H54 (cell line): ENCODE results near the gene CCDC38.
A peak's percentile ranks its signal among the peaks of the same experiment; 100 is the strongest.

ENCODE experiments used
- DNase-seq: peaks from one replicate; pipeline ENCODE4 v3.0.0; 2011; ENCODE audit warnings: low spot score, mixed read lengths; ENCODE audit not compliant: insufficient read length
- FAIRE-seq: peaks from 3 replicates; lab custom pipeline; 2011; peaks lifted over from hg19 to GRCh38; lab: Jason Lieb, UNC
- POLR2A ChIP-seq: IDR thresholded peaks from 2 replicates; pipeline ENCODE4 v1.6.1; 2011; ENCODE audit warnings: low read depth, mild to moderate bottlenecking, low read length

Gene CCDC38

DNA sequence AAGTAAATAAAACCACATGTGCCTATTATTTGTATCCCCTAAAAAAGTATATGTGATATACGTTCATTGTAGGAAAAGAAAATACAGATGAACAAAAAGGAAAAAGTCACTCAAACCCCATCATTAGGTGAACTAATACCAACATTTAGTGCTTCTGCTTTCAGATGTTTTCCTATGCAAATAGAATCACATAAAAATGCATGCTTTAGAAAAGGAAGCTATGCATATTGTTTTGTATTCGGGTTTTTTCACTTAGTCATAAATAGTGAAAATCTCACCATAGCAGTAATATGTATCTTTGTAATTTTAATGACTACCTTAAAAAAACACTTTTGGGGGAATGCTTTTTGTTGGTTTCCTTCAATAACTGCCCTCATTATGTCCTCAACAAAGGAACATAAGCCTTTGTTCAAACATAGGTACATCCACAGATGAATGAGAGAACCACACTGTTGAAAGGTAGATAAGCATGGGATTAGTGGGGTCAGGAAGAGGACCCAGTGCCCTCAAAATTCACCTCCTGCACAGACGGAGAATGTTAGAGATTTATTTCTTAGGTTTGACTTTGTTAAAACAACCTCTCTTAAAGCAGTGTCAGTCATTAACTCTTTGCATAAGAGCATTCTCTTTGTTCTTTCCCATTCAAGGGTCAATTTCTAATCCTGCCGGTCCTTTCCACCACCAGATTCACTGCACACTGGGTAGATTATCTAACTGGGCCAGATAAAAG lies 7.2 kb upstream of the CCDC38 start:
- no peak for FAIRE-seq
- DNase-seq = no peak
- no peak for TF ChIP-seq POLR2A

DNA sequence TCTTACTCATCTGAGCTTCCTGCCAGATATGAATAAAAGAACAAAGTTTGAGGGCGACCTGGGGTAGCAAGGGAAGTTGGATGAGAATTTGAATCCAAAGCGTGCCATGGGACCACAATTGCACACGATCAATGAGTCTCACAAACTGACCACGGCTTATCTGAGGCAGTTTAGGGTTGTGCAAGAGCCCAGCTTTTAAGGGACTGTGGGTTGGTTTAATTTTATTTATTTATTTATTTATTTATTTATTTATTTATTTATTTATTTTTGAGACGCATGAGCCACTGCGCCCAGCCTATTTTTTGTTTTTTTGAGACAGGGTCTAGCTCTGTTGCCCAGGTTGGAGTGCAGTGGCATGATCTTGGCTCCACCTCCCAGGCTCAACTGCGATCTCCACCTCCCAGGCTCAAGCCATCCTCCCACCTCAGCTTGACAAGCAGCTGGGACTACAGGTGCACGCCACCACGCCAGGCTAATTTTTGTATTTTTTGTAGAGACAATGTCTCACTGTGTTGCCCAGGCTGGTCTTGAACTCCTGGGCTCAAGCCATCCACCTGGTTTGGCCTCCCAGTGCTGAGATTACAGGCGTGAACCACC lies 1.8 kb upstream of the CCDC38 start:
- FAIRE-seq = no peak
- DNase-seq = no peak
- no peak for TF ChIP-seq POLR2A

DNA sequence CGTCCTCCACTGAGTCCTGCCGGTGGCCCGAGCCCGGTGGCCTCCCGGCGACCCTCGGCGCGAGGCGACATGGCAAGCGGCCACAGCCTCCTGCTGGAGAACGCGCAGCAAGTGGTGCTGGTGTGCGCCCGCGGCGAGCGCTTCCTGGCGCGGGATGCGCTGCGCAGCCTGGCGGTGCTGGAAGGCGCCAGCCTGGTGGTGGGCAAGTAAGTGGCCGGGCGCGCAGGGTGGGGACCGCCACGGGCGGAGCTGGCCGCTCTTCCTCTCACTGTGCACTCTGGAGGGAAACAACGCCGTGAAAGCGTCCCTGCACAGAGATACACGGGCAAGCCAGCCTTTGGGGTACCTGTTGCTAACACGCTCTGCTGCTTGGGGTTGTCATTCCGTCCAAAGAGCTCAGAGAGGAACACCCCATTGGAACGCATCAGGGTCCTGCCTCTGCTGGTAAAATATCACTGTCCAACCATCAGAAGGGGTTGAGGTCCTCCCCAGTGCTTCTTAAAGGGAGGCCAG lies 972 bp upstream of the CCDC38 start, which contains the start of gene AMDHD1:
TSS of gene AMDHD1 (plus strand) at position 2 of the 513 bp plus-strand sequence. CDS start at position 70, 68 bp downstream.
- peak; percentile 17; the same call in 1 of the 2 replicates for TF ChIP-seq POLR2A
- DNase-seq = peak; percentile 79
- FAIRE-seq = no peak

DNA sequence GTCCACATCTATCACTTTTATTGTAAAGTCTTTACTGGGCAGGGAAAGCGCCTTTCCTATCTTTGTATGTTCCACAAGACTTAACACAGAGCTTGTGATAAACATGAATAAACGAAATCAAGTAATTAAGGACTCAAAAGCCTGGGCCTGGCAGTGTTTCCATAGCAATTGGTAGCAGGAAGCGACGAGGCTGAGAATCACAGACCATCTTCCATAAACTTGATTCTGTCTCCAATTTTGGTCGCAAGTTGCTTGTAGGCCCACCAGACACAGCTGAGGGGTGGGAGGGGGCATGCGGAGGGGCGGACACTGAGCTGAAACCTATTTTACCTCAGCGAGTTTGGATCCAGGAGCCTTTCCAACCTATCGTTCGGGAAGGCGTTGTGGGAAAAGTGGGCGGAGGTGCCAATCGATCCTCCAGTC lies 302 bp downstream of the CCDC38 start:
- no peak for DNase-seq
- FAIRE-seq = no peak
- no peak for TF ChIP-seq POLR2A

DNA sequence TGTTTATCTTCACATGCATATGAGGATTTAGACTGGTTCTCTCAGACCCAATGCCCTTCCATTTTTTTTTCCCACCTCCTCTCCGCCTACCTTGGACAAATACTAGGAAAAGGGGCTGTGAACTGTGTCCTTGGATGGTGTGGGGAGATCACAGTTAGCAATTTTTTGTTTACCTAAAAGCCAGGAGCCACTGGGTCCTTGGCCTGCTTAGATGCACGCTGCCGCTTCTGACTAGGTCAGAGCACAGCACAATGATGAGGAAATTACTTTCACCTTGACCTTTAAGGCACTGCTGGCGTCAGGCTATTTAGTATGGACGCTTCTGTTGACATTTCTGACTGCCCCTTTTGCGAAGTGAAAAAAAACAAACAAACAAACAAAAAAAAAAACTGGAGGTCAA lies 1.9 kb downstream of the CCDC38 start:
- no peak for DNase-seq
- no peak for FAIRE-seq
- TF ChIP-seq POLR2A = no peak

DNA sequence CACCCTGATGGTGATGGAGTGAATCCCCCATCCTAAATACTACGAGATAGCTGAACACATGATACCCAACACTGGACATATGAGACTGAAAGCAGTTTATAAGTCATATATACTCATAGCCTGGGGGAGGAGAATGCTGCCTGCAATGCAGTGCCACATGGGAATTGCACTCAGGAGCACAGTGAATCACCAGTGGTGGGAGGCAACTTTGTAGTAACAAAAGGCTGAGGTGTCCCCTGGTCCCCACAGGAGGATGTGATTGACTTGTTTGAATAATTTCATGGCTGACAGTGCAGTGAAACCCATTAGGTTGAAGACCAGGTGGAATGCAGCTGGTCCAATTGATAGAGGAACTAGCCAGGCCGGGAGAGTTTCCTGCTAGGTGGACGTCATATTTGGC lies 20.2 kb downstream of the CCDC38 start:
- TF ChIP-seq POLR2A = no peak
- DNase-seq = no peak
- FAIRE-seq = no peak

DNA sequence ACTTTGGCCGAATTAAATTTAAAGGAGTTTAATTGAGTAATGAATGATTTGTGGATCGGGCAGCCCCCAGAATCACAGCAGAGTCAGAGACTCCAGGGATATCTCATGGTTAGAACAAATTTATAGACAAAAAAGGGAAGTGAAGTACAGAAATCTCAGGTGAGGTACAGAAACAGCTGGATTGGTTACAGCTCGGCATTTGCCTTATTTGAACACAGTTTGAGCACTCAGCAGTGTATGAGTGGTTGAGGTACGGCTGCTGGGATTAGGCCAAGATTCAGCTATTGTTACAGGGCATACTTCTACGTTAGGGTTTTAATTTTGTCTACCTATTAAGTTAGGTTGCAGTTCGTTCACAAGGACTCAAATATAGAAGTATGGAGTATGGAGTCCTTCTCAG lies 23.3 kb downstream of the CCDC38 start:
- DNase-seq = no peak
- TF ChIP-seq POLR2A = no peak
- FAIRE-seq = no peak

DNA sequence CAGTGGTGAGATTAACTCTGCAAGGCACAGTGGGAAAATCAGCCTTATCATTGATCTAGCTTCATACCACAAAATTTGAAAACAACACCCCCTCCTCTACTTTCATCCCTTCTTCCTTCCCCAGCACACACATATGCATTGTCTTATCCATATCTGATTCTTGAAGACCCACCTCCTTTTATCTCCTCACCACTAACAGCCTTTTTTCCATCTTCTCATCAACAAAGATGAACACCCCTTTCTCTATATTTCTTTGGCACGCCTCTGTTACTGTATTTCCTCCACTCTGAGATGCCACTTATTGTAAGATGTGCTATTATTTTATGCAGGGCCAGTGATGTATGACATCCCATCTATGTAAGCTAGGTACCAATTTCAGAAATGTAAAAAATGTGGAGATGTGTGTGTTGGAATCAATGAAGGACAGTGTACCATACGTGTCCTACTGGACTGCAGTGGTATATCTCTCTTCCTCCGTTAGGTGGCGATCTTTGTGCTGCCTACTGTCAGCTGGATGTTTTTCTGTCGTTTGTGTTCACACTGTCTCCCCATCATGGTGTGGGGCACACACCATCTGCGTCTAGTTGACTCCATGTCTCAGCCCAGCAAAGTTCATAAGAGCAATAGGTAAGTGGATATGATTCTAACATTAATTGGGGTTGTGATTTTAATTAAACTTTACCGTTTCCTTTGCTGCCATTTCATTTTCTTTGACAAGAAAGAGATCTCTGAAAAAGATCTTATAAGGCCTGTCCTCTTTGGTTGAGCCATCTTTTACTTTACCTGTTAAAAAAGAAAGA lies 24.0 kb downstream of the CCDC38 start:
- TF ChIP-seq POLR2A = no peak
- no peak for DNase-seq
- peak; percentile 98 for FAIRE-seq

DNA sequence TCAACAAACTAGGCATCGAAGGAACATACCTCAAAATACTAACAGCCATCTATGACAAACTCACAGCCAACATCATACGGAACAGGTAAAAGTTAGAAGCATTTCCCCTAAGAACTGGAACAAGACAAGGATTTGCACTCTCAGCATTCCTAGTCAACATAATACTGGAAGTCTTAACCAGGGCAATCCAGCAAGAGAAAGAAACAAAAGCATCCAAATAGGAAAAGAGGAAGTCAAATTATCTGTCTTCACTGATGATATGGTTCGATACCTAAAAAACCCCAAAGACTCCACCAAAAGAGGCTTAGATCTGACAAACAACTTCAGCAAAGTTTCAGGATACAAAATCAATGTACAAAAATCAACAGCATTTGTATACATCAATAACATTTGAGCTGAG lies 32.5 kb downstream of the CCDC38 start:
- DNase-seq (no peak), FAIRE-seq (no peak)
- no peak for TF ChIP-seq POLR2A

DNA sequence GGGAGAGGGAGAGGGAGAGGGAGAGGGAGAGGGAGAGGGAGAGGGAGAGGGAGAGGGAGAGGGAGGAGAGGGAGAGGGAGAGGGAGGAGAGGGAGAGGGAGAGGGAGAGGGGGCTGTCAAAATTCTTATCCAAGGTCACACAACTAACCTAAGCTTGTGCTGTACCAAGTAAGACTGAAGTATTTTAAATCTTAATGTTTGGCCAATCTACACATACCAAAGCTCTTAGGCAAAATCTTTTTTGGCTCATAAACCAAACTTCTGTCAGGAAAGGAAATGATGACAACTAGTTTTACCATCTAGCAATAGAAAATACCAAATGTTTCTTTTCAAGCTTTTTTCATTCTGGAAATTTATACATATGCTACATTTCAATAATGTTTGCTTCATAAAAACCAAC lies 33.8 kb downstream of the CCDC38 start:
- TF ChIP-seq POLR2A = no peak
- DNase-seq (no peak), FAIRE-seq (no peak)

DNA sequence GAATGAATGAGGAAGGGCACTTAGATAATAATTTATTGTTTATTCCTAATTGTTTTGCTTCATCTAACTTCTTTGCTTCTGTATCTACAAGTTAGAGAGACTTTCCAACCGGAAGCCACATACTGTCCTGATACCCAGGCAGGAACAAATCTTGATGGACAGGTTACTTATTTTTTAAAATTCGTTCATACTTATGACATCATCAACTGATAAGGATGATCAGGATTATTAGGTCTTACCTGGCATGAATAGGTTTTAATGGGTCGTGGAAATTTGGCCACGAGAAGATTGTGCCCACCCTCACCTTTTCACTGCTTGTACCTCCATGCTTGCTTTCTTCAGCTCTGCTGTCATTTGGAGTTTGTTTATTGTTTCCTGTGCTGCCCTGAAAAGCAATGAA lies 44.3 kb downstream of the CCDC38 start:
- no peak for TF ChIP-seq POLR2A
- FAIRE-seq (no peak), DNase-seq (no peak)

DNA sequence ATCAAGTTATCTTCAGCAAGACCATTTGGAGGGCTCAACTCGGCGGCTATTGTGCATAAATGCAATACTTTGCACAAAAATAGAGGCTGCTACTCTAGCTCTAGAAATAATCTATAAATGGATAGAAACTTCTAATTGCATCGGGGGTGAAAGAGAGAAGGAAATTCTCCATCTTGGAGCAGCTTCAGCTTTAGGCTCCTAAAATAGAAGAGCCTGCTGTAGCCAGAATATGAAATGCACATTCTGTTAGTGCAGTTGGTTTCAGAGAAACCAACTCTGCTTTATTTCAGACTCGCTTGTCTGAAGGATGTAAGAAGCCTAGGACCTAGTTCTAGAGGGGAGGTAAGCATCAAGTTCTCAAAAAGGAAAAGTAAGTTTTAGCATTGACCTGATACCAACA lies 45.6 kb downstream of the CCDC38 start:
- no peak for TF ChIP-seq POLR2A
- FAIRE-seq = no peak
- no peak for DNase-seq

DNA sequence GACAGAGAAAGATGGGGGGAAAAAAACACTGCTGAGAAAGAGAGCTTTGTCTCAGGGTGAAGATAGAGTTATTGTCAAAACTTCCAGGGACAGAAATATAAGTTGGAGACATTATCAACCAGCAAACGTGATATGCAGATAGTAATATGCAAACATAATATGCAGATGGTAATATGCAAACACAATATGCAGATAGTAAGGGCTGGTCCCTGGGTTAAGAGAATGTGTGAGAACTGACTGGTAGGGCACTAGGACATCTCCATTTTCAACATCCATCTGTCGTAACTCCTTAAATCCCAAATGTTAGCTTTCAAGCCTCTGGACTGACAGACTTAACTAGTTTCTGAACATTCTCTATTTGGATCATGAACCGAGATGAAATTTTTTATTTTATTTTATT lies 51.5 kb downstream of the CCDC38 start:
- no peak for FAIRE-seq
- DNase-seq = no peak
- TF ChIP-seq POLR2A = no peak

DNA sequence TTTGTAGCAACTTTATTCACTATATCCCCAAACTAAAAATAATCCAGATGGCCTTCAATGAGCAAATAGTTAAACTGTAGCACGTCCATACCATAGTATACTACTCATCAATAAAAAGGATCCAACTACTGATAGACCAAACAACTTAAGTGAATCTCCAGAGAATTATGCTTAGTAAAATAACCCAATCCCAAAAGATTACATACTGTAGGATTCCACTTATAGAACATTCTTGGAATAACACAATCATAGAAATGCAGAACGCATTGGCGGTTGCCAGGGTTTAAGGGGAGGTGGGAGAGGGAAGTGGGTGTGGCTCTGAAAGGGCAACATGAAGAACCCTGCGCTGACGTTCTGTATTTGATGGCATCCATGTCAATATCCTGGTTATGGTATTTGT lies 55.1 kb downstream of the CCDC38 start:
- FAIRE-seq (no peak), DNase-seq (no peak)
- no peak for TF ChIP-seq POLR2A
